Stimulated activated naive B cell treated with anti-CD40 and anti-IgM and Interleukin-4, amounts not matched to agents 10 μg/mL and 1 μg/mL and 100 μg/mL, for 72 hours (primary cell): ENCODE measurements around the gene SFPQ.
"Not testable (repeated sequence)": the region's sequence is repeated elsewhere in the genome, so short reads cannot be mapped to it uniquely, and the experiment has no call there.

Experiments
- ATAC-seq, 2 donors: fragments of 150-1000 bp; cut with Tn5 transposase; replicated peaks; 2 replicates each; pipeline ENCODE4 v1.10.0; 2021; ENCODE audit warnings: moderate library complexity in 1 of 2
- DNase-seq: peaks from one replicate; pipeline ENCODE4 v3.0.0; 2021
- H3K27ac Mint-ChIP-seq: one replicate; pipeline ENCODE4 v1.8.0; 2022; ENCODE audit warnings: mild to moderate bottlenecking, mixed read lengths
- H3K27me3 Mint-ChIP-seq, 2 donors: one replicate each; pipeline ENCODE4 v1.8.0; 2022; ENCODE audit warnings: mixed read lengths in 2 of 2
- H3K36me3 Mint-ChIP-seq, 2 donors: one replicate each; pipeline ENCODE4 v1.8.0; 2022; ENCODE audit warnings: mixed read lengths in 2 of 2, mild to moderate bottlenecking in 1 of 2
- H3K4me1 Mint-ChIP-seq, 2 donors: one replicate each; pipeline ENCODE4 v1.8.0; 2022; ENCODE audit warnings: mixed read lengths in 2 of 2, mild to moderate bottlenecking in 1 of 2
- H3K4me3 Mint-ChIP-seq, 2 donors: one replicate each; pipeline ENCODE4 v1.8.0; 2022; ENCODE audit warnings: mild to moderate bottlenecking in 2 of 2, mixed read lengths in 2 of 2, moderate library complexity in 1 of 2
- H3K9me3 Mint-ChIP-seq, 2 donors: one replicate each; pipeline ENCODE4 v1.8.0; 2022; ENCODE audit warnings: mixed read lengths in 2 of 2, mild to moderate bottlenecking in 1 of 2

SFPQ gene

DNA sequence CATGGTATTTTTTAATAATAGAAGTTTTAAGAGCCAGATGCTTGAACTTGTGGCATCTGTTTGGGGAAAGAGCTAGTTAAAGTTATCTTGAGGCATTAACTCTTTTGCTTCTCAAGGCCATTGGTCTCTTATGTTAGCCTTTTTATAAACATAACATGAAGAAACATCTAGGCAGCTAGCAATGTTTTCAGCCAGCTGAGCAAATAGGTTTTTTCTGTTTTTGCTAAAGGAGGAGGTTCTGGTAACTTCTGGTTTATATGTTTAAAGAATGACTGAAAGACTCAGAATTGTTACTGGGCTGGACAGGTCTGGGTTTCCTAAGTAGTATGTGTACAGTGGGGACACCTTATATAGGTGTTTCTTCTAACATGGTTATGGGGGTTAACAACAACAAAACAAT, 50.7 kb downstream of the SFPQ start:
- not testable (repeated sequence) for H3K27ac Mint-ChIP-seq, H3K4me1 Mint-ChIP-seq, H3K36me3 Mint-ChIP-seq, ATAC-seq, H3K27me3 Mint-ChIP-seq, H3K9me3 Mint-ChIP-seq, DNase-seq, H3K4me3 Mint-ChIP-seq

GRCh38 chr1:35137590-35137989, 55.4 kb downstream of the SFPQ start:
- H3K27me3 Mint-ChIP-seq, result peaks cover 8 to 16% of the 10 kb centered on the region in 2 donors
- ATAC-seq, DNase-seq, H3K9me3 Mint-ChIP-seq, H3K27ac Mint-ChIP-seq, H3K4me3 Mint-ChIP-seq, H3K4me1 Mint-ChIP-seq, H3K36me3 Mint-ChIP-seq: not testable (repeated sequence)

DNA sequence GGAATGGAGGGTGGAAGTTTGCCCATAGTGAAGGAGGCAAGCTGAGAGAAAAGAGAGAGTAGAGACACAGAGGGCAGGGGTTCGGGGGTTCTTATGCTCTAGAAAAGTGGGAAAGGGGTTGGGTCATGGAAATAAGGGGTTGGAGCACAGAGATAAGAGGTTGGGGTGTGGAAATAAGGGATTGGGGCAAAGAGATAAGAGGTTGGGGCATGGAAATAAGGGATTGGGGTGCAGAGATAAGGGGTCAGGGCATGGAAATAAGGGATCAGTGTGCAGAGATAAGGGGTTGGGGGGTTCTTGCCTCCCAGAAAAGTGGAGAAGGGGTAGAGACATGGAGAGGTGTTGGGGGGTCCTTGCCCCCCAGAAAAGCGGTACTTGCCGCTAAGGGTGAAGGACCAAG, 56.2 kb downstream of the SFPQ start:
- no peaks in the 10 kb centered on the region for H3K9me3 Mint-ChIP-seq
- no peak overlapping the region for H3K27ac Mint-ChIP-seq
- no peak for DNase-seq
- peaks cover 8 to 16% of the 10 kb centered on the region in 2 donors for H3K27me3 Mint-ChIP-seq
- H3K4me1 Mint-ChIP-seq, result no peaks in the 10 kb centered on the region
- ATAC-seq, result no peak
- H3K4me3 Mint-ChIP-seq, result no peak overlapping the region
- H3K36me3 Mint-ChIP-seq, result no peaks in the 10 kb centered on the region
